AG09319 (cell line): ENCODE data around the gene KCNG2.

Experiments
- DNase-seq: peaks from one replicate; pipeline ENCODE4 v3.0.0-alpha.2; 2010; ENCODE audit warnings: low read depth; ENCODE audit errors: extremely low read depth
- TF ChIP-seq, protein P1 (sequence below): IDR thresholded peaks from 2 replicates; pipeline ENCODE4 v1.5.1; 2011; ENCODE audit warnings: low read depth, mild to moderate bottlenecking, inconsistent platforms, low read length, moderate library complexity

The KCNG2 gene

DNA sequence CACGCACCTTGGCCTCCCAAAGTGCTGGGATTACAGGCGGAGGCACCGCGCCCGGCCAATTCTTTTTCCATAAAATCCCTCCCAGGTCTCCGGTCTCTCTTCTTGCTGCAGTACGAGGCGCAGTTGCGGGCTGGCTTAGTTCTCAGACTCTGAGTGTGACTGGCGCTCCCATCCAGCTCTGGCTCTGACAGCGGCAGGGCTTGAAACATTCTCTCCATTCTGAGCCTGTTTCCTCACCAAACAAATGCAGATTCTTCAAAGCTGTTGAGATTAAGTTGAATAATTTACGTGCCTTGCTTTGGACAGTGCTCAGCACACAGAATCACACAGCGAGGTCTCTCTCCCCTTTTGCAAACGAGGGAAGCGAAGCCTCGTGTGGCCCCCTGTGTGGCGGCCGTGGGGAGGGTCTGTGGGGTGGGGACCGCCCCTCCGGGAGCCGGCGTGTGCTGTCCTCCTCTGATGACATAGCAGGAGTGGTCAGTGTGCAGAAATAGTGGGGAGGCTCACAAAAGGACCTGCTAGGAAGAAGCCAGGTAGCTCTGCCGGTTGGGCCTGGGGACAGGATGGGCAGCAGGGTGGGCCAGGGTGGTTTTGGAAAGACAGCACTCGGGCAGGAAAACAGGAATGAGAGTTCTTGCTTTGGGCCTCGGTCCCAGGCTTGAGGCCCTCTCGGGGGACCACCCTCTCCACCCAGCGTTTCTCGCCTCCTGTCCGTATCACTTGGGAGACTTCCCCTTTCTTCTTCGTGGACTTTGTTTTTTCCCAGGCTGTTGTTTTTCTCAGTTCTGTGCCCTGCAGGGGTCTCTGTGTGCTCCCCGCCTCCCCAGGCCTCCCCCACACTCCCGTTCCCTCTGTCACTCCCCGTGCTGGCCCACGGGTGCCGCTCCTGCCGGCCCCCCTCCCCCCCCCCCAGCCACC is 75.0 kb downstream of the KCNG2 start:
- TF ChIP-seq, protein P1, sequence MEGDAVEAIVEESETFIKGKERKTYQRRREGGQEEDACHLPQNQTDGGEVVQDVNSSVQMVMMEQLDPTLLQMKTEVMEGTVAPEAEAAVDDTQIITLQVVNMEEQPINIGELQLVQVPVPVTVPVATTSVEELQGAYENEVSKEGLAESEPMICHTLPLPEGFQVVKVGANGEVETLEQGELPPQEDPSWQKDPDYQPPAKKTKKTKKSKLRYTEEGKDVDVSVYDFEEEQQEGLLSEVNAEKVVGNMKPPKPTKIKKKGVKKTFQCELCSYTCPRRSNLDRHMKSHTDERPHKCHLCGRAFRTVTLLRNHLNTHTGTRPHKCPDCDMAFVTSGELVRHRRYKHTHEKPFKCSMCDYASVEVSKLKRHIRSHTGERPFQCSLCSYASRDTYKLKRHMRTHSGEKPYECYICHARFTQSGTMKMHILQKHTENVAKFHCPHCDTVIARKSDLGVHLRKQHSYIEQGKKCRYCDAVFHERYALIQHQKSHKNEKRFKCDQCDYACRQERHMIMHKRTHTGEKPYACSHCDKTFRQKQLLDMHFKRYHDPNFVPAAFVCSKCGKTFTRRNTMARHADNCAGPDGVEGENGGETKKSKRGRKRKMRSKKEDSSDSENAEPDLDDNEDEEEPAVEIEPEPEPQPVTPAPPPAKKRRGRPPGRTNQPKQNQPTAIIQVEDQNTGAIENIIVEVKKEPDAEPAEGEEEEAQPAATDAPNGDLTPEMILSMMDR: no peak
- DNase-seq: no peak

DNA sequence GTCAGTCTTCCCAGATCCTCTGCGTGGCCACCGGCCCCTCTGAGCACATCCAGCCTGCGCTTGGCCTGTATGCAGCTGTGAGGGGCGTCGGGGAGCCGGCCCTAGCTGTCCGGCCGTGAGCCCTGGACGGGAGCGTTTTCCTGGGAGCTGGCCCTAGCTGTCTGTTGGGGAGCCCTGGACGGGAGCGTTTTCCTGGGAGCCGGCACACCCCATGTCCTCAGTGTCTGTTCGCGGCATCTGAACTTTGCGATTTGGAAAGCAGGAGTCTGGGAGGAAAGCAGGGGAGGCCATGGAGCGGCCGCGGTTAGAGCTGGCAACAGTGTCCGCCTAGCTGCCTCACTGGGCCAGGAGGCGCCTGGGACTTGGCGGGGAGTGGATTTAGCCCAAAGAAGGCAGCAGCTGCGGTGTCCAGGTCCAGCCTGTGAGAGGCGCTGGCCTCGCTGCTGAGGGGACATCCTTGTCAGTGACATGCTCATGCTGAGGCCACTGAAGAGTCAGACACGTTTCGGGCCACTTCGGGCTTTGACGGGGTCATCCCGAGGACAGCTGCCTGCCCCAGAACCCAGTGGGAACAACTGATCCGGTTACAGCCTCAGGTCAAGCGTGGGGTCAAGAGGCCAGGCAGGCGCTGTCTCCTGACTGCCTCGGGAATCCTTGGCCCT is 75.8 kb downstream of the KCNG2 start:
- no peak for DNase-seq

DNA sequence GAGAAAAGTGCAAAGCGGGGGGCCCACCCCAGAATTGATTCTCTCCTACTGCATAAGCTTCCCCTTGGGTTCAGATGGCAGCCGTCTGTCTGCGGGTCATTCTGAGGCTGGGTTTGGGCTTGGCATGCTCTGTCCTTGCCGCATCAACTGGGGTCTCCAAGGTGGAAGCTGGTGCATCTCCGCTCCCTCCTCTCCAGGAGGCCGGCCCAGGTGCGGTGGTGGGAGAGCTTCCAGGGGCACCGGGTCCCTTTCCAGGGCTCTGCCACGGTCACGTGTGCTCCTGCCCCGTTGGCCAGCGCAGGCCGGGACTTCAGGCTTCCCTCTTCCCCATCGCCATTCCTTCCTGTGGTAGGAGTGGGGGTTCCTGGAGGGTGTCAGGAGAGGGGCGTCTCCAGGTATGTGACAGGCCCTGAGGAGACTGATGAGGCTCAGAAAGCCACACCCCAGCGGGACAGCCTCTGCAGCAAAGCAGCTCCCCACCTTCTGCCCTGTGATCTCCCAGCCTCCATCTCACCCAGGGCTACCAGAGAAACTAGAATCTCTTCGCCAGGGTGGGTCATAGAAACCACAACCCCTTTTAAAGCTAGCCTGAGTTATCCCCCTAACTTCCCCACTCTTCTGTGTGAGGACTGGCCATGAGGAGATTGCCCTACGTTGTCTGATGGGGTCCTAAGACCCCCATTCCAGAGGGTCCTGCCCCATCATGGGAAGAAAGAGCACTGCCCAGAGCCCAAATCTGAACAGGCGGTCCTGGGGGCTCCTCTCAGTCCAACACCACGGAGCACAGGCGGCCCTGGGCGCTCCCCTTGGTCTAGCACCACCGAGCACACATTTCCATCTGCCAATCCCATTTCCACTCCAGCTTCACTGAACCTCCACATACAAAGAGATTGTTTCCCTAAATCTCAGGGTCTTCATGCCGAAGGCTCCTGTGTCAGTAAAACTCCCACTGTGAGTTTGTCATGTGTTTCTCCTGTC is 77.1 kb downstream of the KCNG2 start:
- no peak for DNase-seq
- TF ChIP-seq, protein P1: no peak

More for the DNA sequence above, 75.8 kb downstream of the KCNG2 start:
- TF ChIP-seq, protein P1: no peak

DNA sequence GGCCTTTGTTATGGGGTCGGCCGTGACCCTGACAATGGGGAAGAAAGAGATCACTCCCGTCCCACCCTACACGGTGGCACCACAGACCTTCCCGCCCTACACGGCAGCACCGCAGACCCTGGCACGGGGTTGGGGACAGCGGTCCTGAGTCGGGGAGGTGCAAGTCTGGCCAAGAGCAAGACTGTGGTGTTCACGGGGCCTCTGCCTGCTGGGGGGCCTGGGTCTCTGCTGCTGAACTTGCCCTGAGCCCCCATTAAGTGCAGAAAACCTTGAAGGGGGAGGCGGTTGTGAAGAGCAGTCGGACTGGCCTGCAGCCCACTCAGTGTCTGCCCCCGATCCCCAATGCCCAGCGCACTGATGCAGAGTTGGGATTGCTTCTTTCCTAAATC is 77.8 kb downstream of the KCNG2 start:
- TF ChIP-seq, protein P1: no peak
- DNase-seq: no peak

DNA sequence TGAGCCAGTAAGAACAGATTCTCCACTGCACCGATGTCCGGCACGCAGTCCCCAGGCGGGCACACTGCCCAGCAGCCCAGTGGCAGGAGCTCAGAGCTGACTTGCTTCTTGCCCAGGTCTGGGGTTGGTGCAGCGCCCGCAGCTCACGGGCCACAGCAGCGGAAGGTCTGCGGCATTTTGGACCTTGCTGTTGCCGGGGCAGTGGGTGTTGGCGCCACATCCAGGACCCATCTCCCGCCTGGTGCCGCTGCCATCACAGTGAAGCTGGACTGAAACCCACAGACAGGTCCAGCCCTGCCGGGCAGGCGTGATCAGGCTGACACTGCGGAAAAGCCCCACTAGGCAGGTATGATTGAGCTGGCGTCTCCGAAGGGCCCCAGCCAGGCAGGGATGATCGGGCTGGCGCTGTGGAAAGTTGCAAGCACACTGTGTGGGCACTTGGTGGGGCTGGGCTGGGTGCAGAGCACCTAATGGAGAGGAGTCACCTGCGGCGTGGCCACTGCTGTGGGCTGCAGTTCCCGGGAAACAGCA is 78.3 kb downstream of the KCNG2 start:
- no peak for DNase-seq
- TF ChIP-seq, protein P1: no peak

DNA sequence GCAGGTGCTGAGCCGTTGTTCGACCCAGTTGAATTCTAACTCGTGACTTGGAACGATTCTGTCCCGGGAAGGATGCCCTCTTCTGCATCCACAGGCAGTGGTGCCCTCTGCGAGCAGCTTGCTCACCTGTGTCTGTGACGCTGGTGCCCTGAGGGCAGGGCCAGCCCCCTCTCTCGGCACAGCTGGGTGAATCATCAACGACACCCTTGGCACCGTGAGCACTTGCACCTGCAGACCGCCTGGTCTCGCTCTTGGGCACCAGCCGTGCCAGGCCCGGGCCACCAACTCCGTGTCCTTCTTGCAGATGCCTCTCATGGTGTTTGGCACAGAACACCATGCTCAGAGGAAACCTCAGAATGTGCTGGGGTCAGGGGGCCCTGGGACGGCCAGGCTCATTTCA is 78.8 kb downstream of the KCNG2 start:
- no peak for DNase-seq
- TF ChIP-seq, protein P1: no peak
